ENCODE results near the gene THNSL1.

GRCh38 chr10:25050402-25050801, 34.0 kb downstream of the THNSL1 start:
- TF ChIP-seq CTCF (IDR thresholded peaks at IDR 0.05) (no peak), POLR2A (IDR thresholded peaks at IDR 0.05) (no peak)
